ENCODE measurements around the gene PSMB5. TPM values are rescaled to one million over a fixed set of nuclear protein-coding genes. Genes with fewer than 3 reads are reported as not detected.

The PSMB5 gene
- total RNA-seq, 6 experiments from 2014 or later: 51.2 to 93.5 (median 59.1) TPM

DNA sequence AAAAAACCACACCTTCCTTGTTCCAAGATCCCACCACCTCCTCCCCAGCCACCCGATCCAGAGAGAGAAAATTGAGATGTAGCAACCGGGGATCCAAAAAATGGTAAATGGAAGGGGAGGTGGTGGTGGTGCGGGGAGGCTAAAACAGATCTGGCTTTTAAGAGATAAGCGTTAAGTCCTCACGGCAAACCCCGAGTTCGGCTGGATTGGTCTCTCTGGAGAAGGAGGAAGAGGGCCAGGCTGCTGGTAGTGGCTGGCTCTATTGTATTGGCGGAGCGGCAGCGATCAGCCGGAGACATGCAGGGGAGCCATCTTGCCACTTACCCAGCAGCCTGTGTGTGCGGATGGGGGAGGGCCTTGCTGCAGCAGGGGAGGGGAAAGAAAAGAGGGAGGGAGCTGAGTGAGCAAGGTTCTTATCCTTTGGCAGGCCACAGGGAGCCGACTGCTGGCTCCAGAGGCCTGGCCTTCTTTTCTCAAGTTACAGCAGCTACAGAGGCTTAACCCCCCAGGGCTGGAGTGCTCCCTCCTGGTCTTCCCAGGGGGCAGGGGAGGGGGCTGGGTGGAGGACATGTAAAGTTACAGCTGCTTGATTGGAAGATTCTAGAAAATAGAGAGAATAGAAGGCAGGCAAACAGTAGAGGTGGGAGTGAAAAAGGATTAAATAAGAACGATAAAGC lies 36.7 kb upstream of the PSMB5 start:
- 2% methylated on average over 13 of the region's 14 CpGs for WGBS (ENCODE audit: insufficient coverage, low coverage, low lambda C conversion rate, missing lambda C conversion rate)
- peak; percentile 93 to 98 (median 96) for ATAC-seq
- H3K4me1 ChIP-seq: peaks cover 0 to 10% (median 5%) of the 10 kb centered on the region in 4 donors

DNA sequence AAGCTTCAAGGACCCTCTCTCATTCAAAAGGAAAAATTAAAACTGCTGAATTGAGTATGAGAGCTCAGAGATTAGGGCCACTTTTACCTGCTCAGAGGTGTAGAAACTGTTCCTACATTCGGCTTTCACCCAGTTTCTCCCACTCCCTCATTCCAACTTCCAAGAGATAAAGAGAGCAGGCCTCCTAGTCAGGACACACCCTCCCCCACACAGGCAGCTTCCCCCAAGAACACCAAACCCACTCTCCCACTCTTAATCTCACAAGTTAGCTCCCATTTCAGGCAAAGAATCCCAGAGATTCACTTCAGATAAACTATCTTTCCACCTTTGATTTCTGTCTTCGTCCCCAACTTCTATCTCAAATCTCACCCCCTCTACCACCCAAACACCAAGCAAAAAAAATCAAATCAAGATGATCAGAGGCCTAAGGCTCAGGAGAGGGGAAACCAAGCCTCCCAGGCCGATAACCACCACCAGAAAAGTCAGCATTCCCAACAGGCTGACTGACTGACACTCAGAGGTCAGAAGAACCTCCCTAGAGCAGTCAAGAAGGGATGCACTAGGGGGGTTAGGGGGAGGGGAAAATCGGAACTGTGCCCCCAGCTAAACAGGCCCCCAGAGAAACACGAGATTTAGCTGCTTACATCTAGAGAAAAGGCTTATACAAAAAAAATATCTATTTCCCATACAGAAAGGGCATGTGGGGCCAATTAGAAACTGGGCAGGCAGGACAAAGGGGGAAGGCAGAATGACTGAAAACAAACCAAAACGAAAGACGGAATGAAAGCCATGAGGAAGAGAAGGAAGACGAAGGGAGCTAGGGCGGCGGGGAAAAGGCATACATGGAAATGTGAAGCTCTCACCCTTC lies 35.8 kb upstream of the PSMB5 start:
- Histone ChIP-seq H3K4me3 (peak overlapping the region; percentile 55 to 74 (median 63)), H3K27me3 (no peaks in the 10 kb centered on the region), H3K36me3 (peaks cover 6 to 61% (median 24%) of the 10 kb centered on the region in 4 donors), H3K4me1 (peaks cover 0 to 10% (median 5%) of the 10 kb centered on the region in 4 donors), H3K27ac (peak overlapping the region; percentile 37 to 67 (median 63)), H3K9me3 (no peaks in the 10 kb centered on the region)
- ATAC-seq (no peak), DNase-seq (no peak)
- TF ChIP-seq POLR2A (IDR thresholded peaks at IDR 0.05): no peak
- TF ChIP-seq, protein P1, sequence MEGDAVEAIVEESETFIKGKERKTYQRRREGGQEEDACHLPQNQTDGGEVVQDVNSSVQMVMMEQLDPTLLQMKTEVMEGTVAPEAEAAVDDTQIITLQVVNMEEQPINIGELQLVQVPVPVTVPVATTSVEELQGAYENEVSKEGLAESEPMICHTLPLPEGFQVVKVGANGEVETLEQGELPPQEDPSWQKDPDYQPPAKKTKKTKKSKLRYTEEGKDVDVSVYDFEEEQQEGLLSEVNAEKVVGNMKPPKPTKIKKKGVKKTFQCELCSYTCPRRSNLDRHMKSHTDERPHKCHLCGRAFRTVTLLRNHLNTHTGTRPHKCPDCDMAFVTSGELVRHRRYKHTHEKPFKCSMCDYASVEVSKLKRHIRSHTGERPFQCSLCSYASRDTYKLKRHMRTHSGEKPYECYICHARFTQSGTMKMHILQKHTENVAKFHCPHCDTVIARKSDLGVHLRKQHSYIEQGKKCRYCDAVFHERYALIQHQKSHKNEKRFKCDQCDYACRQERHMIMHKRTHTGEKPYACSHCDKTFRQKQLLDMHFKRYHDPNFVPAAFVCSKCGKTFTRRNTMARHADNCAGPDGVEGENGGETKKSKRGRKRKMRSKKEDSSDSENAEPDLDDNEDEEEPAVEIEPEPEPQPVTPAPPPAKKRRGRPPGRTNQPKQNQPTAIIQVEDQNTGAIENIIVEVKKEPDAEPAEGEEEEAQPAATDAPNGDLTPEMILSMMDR (IDR thresholded peaks at IDR 0.05): no peak
- WGBS (ENCODE audit: insufficient coverage, low coverage, low lambda C conversion rate, missing lambda C conversion rate): 9% methylated on average over 10 of the region's 10 CpGs
- intact Hi-C loops (cut with DNase I): no loop called here

More for the DNA sequence above, 36.7 kb upstream of the PSMB5 start:
- intact Hi-C loops (cut with DNase I): no loop called here
- TF ChIP-seq, protein P1 (IDR thresholded peaks at IDR 0.05): no peak
- peak; percentile 62 for TF ChIP-seq POLR2A (IDR thresholded peaks at IDR 0.05)
- Histone ChIP-seq H3K36me3 (peaks cover 10 to 61% (median 24%) of the 10 kb centered on the region in 4 donors), H3K27ac (peak overlapping the region; percentile 37 to 67 (median 63)), H3K27me3 (no peaks in the 10 kb centered on the region), H3K9me3 (no peaks in the 10 kb centered on the region), H3K4me3 (peak overlapping the region; percentile 55 to 74 (median 63))
- peak; percentile 85 to 87 (median 87) for DNase-seq

GRCh38 chr14:23069413-23069806 lies 34.7 kb upstream of the PSMB5 start:
- Histone ChIP-seq H3K4me3 (no peak overlapping the region), H3K27me3 (no peaks in the 10 kb centered on the region), H3K36me3 (peaks cover 6 to 60% (median 29%) of the 10 kb centered on the region in 4 donors), H3K4me1 (peaks cover 0 to 10% (median 5%) of the 10 kb centered on the region in 4 donors), H3K27ac (no peak overlapping the region), H3K9me3 (no peaks in the 10 kb centered on the region)
- WGBS (ENCODE audit: insufficient coverage, low coverage, low lambda C conversion rate, missing lambda C conversion rate): 58% methylated on average over 4 of the region's 4 CpGs
- TF ChIP-seq POLR2A (IDR thresholded peaks at IDR 0.05): no peak
- TF ChIP-seq, protein P1 (IDR thresholded peaks at IDR 0.05): no peak
- intact Hi-C loops (cut with DNase I): no loop called here
- ATAC-seq (no peak), DNase-seq (no peak)

GRCh38 chr14:23068789-23069412 lies 34.2 kb upstream of the PSMB5 start:
- H3K27ac ChIP-seq: no peak overlapping the region
- no peak for TF ChIP-seq POLR2A (IDR thresholded peaks at IDR 0.05)
- TF ChIP-seq, protein P1 (IDR thresholded peaks at IDR 0.05): peak; percentile 96 to 99 (median 98)
- H3K36me3 ChIP-seq: peaks cover 6 to 62% (median 33%) of the 10 kb centered on the region in 4 donors
- intact Hi-C loops (cut with DNase I): no loop called here
- WGBS (ENCODE audit: insufficient coverage, low coverage, low lambda C conversion rate, missing lambda C conversion rate): 20% methylated on average over 7 of the region's 8 CpGs
- H3K4me3 ChIP-seq: no peak overlapping the region
- peak in 2 of 3 donors; percentile 57 to 79 for DNase-seq
- peaks cover 0 to 10% (median 5%) of the 10 kb centered on the region in 4 donors for H3K4me1 ChIP-seq
- no peaks in the 10 kb centered on the region for H3K27me3 ChIP-seq
- no peaks in the 10 kb centered on the region for H3K9me3 ChIP-seq
- peak; percentile 80 to 87 (median 83) for ATAC-seq

Data from right lobe of liver (tissue), 6 donors.